Transverse colon (tissue), 4 donors: Measurements from ENCODE around the gene GOLPH3L.
"Not testable (repeated sequence)": the region's sequence is repeated elsewhere in the genome, so short reads cannot be mapped to it uniquely, and the experiment has no call there.

Source experiments
- EP300 ChIP-seq: sonication (generic); formaldehyde crosslinking; IDR thresholded peaks from one replicate; pipeline ENCODE4 v1.6.1; 2017; ENCODE audit warnings: antibody characterized with exemption, low read depth
- POLR2A ChIP-seq: fragments of 450-650 bp; IDR thresholded peaks from one replicate; pipeline ENCODE4 v1.6.1; 2016; ENCODE audit warnings: antibody characterized with exemption, mild to moderate bottlenecking, moderate library complexity
- POLR2AphosphoS5 ChIP-seq, 3 donors: sonication (generic); formaldehyde crosslinking; IDR thresholded peaks; one replicate each; pipeline ENCODE4 v1.6.1; 2016; ENCODE audit warnings: antibody characterized with exemption in 3 of 3
- TF ChIP-seq, protein P1 (sequence below), 5 experiments: fragments of 200-600 bp in 3 of 5; fragments of 450-650 bp in 2 of 5; sonication (generic) in 3 of 5; IDR thresholded peaks; 1 replicate in 2 of 5; 2 replicates in 3 of 5; pipeline ENCODE4 v1.5.1; 2016 to 2017; ENCODE audit warnings: antibody characterized with exemption in 5 of 5, inconsistent platforms in 3 of 5, mild to moderate bottlenecking in 2 of 5, moderate library complexity in 1 of 5

DNA sequence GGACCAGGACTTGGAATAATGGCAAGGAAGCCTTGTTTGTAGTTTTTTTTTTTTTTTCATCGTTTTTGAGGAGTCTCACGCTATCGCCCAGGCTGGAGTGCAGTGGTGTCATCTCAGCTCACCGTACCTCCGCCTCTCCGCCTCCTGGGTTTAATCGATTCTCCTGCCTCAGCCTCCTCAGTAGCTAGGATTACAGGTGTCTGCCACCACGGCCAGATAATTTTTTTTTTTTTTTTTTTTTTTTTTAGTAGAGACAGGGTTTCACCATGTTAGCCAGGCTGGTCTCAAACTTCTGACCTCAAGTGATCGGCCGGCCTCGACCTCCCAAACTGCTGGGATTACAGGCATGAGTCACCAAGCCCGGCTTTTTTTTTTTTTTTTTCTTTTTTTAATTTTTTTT lies 94.6 kb downstream of the GOLPH3L start:
- TF ChIP-seq, protein P1, sequence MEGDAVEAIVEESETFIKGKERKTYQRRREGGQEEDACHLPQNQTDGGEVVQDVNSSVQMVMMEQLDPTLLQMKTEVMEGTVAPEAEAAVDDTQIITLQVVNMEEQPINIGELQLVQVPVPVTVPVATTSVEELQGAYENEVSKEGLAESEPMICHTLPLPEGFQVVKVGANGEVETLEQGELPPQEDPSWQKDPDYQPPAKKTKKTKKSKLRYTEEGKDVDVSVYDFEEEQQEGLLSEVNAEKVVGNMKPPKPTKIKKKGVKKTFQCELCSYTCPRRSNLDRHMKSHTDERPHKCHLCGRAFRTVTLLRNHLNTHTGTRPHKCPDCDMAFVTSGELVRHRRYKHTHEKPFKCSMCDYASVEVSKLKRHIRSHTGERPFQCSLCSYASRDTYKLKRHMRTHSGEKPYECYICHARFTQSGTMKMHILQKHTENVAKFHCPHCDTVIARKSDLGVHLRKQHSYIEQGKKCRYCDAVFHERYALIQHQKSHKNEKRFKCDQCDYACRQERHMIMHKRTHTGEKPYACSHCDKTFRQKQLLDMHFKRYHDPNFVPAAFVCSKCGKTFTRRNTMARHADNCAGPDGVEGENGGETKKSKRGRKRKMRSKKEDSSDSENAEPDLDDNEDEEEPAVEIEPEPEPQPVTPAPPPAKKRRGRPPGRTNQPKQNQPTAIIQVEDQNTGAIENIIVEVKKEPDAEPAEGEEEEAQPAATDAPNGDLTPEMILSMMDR (IDR thresholded peaks at IDR 0.05), result not testable (repeated sequence)
- TF ChIP-seq POLR2AphosphoS5 (IDR thresholded peaks at IDR 0.05); POLR2A; EP300: not testable (repeated sequence)
